MM.1S (cell line): ENCODE data around the gene SLC25A3.

ENCODE experiments used
- DNase-seq: peaks from one replicate; pipeline ENCODE4 v3.0.0-alpha.2; 2015
- H2AFZ ChIP-seq: fragments of 300-600 bp; sonication (generic); 2 replicates; pipeline ENCODE4 v1.6.0; 2016; ENCODE audit warnings: antibody characterized with exemption, low read length
- H3F3A ChIP-seq: fragments of 300-600 bp; sonication (generic); 2 replicates; pipeline ENCODE4 v1.6.1; 2016; ENCODE audit warnings: mild to moderate bottlenecking, antibody characterized with exemption, low read length, moderate library complexity, mixed read lengths; ENCODE audit not compliant: insufficient read depth
- H3K27ac ChIP-seq: fragments of 300-600 bp; sonication (generic); 2 replicates; pipeline ENCODE4 v1.5.1; 2016; ENCODE audit warnings: mild to moderate bottlenecking, low read length
- H3K27me3 ChIP-seq: fragments of 300-600 bp; sonication (generic); replicated peaks from 2 replicates; pipeline ENCODE4 v1.6.0; 2016; ENCODE audit warnings: low read length; ENCODE audit not compliant: insufficient read depth
- H3K36me3 ChIP-seq: fragments of 300-600 bp; sonication (generic); replicated peaks from 2 replicates; pipeline ENCODE4 v1.6.1; 2016; ENCODE audit warnings: mild to moderate bottlenecking, low read length, mixed read lengths; ENCODE audit not compliant: insufficient read depth
- H3K4me1 ChIP-seq: fragments of 300-600 bp; sonication (generic); 2 replicates; pipeline ENCODE4 v1.6.1; 2016; ENCODE audit warnings: low read length, mixed read lengths
- H3K4me2 ChIP-seq: fragments of 300-600 bp; sonication (generic); 2 replicates; pipeline ENCODE4 v1.6.0; 2016; ENCODE audit warnings: low read depth, low read length
- H3K4me3 ChIP-seq: fragments of 300-600 bp; sonication (generic); 2 replicates; pipeline ENCODE4 v1.5.1; 2016; ENCODE audit warnings: low read length, mixed read lengths
- H3K79me2 ChIP-seq: fragments of 300-600 bp; sonication (generic); 2 replicates; pipeline ENCODE4 v1.6.1; 2016; ENCODE audit warnings: mixed run types, low read length, mixed read lengths
- H3K9ac ChIP-seq: fragments of 300-600 bp; sonication (generic); 2 replicates; pipeline ENCODE4 v1.6.1; 2016; ENCODE audit warnings: low read length, mixed read lengths
- H3K9me2 ChIP-seq: fragments of 300-600 bp; sonication (generic); replicated peaks from 2 replicates; pipeline ENCODE4 v1.6.1; 2016; ENCODE audit warnings: mild to moderate bottlenecking, low read length, mixed read lengths; ENCODE audit not compliant: insufficient read depth
- H3K9me3 ChIP-seq: fragments of 300-600 bp; sonication (generic); replicated peaks from 2 replicates; pipeline ENCODE4 v1.6.1; 2016; ENCODE audit warnings: mild to moderate bottlenecking, low read length, mixed read lengths; ENCODE audit not compliant: insufficient read depth
- H4K20me1 ChIP-seq: fragments of 300-600 bp; sonication (generic); 2 replicates; pipeline ENCODE4 v1.6.1; 2016; ENCODE audit warnings: mild to moderate bottlenecking, low read length, moderate library complexity, mixed read lengths; ENCODE audit not compliant: insufficient read depth
- EZH2 ChIP-seq: fragments of 300-600 bp; sonication (generic); optimal IDR thresholded peaks from 2 replicates; pipeline ENCODE3; 2017; ENCODE audit warnings: low read depth, mild to moderate bottlenecking, antibody characterized with exemption, low read length, mixed read lengths
- EZH2phosphoT487 ChIP-seq: fragments of 300-600 bp; sonication (generic); IDR thresholded peaks from 2 replicates; pipeline ENCODE4 v1.6.1; 2018; ENCODE audit warnings: antibody characterized with exemption, low read length
- TF ChIP-seq, protein P1 (sequence below): fragments of 300-600 bp; sonication (generic); IDR thresholded peaks from 2 replicates; pipeline ENCODE4 v1.5.1; 2016; ENCODE audit warnings: antibody characterized with exemption, low read length, mixed read lengths

The SLC25A3 gene

GRCh38 chr12:98579347-98579746 is 14.1 kb upstream of the SLC25A3 start:
- TF ChIP-seq, protein P1, sequence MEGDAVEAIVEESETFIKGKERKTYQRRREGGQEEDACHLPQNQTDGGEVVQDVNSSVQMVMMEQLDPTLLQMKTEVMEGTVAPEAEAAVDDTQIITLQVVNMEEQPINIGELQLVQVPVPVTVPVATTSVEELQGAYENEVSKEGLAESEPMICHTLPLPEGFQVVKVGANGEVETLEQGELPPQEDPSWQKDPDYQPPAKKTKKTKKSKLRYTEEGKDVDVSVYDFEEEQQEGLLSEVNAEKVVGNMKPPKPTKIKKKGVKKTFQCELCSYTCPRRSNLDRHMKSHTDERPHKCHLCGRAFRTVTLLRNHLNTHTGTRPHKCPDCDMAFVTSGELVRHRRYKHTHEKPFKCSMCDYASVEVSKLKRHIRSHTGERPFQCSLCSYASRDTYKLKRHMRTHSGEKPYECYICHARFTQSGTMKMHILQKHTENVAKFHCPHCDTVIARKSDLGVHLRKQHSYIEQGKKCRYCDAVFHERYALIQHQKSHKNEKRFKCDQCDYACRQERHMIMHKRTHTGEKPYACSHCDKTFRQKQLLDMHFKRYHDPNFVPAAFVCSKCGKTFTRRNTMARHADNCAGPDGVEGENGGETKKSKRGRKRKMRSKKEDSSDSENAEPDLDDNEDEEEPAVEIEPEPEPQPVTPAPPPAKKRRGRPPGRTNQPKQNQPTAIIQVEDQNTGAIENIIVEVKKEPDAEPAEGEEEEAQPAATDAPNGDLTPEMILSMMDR = no peak
- no peak for TF ChIP-seq EZH2
- TF ChIP-seq EZH2phosphoT487 = no peak
- H3K9ac ChIP-seq = no peak overlapping the region

DNA sequence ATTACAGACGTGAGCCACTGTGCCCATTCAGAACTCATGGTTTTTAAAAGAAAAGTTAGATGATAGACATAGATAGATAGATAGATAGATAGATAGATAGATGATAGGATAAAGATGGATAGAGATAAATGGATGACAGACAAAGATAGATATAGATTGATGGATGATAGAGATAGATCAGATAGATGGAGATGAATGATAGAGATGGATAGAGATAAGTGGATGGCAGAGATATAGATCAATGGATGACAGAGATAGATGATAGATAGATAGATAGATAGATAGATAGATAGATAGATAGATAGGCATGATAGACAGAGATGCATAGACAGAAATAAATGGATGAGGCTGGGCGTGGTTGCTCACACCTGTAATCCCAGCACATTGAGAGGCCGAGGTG is 13.7 kb upstream of the SLC25A3 start:
- TF ChIP-seq, protein P1 = no peak
- TF ChIP-seq EZH2 (no peak), EZH2phosphoT487 (no peak)

More at GRCh38 chr12:98579347-98579746, 14.1 kb upstream of the SLC25A3 start:
- H3K4me1 ChIP-seq = no peaks in the 10 kb centered on the region
- H3K9me3 ChIP-seq = no peaks in the 10 kb centered on the region
- no peak for DNase-seq
- H3K79me2 ChIP-seq = no peaks in the 10 kb centered on the region
- no peak overlapping the region for H2AFZ ChIP-seq
- no peaks in the 10 kb centered on the region for H3K36me3 ChIP-seq
- H3K9me2 ChIP-seq = no peaks in the 10 kb centered on the region
- no peak overlapping the region for H3K27ac ChIP-seq
- no peak overlapping the region for H3K4me3 ChIP-seq
- no peak overlapping the region for H3K4me2 ChIP-seq
- H4K20me1 ChIP-seq = no peaks in the 10 kb centered on the region
- no peaks in the 10 kb centered on the region for H3F3A ChIP-seq
- H3K27me3 ChIP-seq = no peaks in the 10 kb centered on the region

GRCh38 chr12:98580695-98581094 is 12.8 kb upstream of the SLC25A3 start:
- Histone ChIP-seq H3K4me3 (no peak overlapping the region), H3K4me2 (no peak overlapping the region), H3K36me3 (no peaks in the 10 kb centered on the region), H3K79me2 (no peaks in the 10 kb centered on the region), H3K9me2 (no peaks in the 10 kb centered on the region), H3F3A (no peaks in the 10 kb centered on the region), H3K27me3 (no peaks in the 10 kb centered on the region), H3K9ac (no peak overlapping the region), H4K20me1 (no peaks in the 10 kb centered on the region), H3K9me3 (no peaks in the 10 kb centered on the region), H3K4me1 (no peaks in the 10 kb centered on the region), H3K27ac (no peak overlapping the region), H2AFZ (no peak overlapping the region)
- DNase-seq = no peak
- TF ChIP-seq EZH2 = no peak
- TF ChIP-seq, protein P1 = no peak
- TF ChIP-seq EZH2phosphoT487 = no peak

More for the DNA sequence above, 13.7 kb upstream of the SLC25A3 start:
- H3K9me3 ChIP-seq = no peaks in the 10 kb centered on the region
- H3K4me3 ChIP-seq = no peak overlapping the region
- no peaks in the 10 kb centered on the region for H3K79me2 ChIP-seq
- no peaks in the 10 kb centered on the region for H3K36me3 ChIP-seq
- no peak overlapping the region for H2AFZ ChIP-seq
- H3K9ac ChIP-seq = no peak overlapping the region
- no peaks in the 10 kb centered on the region for H3K9me2 ChIP-seq
- no peak for DNase-seq
- no peaks in the 10 kb centered on the region for H3K4me1 ChIP-seq
- H3F3A ChIP-seq = no peaks in the 10 kb centered on the region
- H4K20me1 ChIP-seq = no peaks in the 10 kb centered on the region
- H3K27ac ChIP-seq = no peak overlapping the region
- no peaks in the 10 kb centered on the region for H3K27me3 ChIP-seq
- H3K4me2 ChIP-seq = no peak overlapping the region
